GM23248 (cell line): ENCODE data around the gene IFNLR1.

Experiments
- EZH2 ChIP-seq: fragments of 200-600 bp; sonication (generic); IDR thresholded peaks from 2 replicates; pipeline ENCODE4 v1.6.1; 2018; ENCODE audit warnings: antibody characterized with exemption, mild to moderate bottlenecking; ENCODE audit not compliant: insufficient read depth, poor library complexity, severe bottlenecking
- EZH2phosphoT487 ChIP-seq: fragments of 200-600 bp; sonication (generic); IDR thresholded peaks from 2 replicates; pipeline ENCODE4 v1.6.1; 2018; ENCODE audit warnings: antibody characterized with exemption, moderate library complexity, mild to moderate bottlenecking, low read depth; ENCODE audit not compliant: insufficient read depth

- TF ChIP-seq EZH2phosphoT487 (no peak), EZH2 (no peak)
Measured at GRCh38 chr1:24142546-24143534, 44.2 kb downstream of the IFNLR1 start, which contains the start of gene IL22RA1.
